H1 (cell line): ENCODE data around the gene TLE4. TPM values are rescaled to one million over a fixed set of nuclear protein-coding genes. Genes with fewer than 3 reads are reported as not detected.

Experiments used
- CHD7 ChIP-seq: fragments of 300-600 bp; sonication (generic); IDR thresholded peaks from 2 replicates; pipeline ENCODE4 v1.7.1; 2012; ENCODE audit warnings: low read length, moderate library complexity, mild to moderate bottlenecking, inconsistent platforms; ENCODE audit not compliant: insufficient replicate concordance
- CREB1 ChIP-seq: IDR thresholded peaks from 2 replicates; pipeline ENCODE4 v1.6.1; 2012; ENCODE audit warnings: inconsistent platforms
- EGR1 ChIP-seq: IDR thresholded peaks from 2 replicates; pipeline ENCODE4 v1.6.1; 2011; ENCODE audit warnings: low read depth, low read length, borderline replicate concordance
- POU5F1 ChIP-seq: IDR thresholded peaks from 2 replicates; pipeline ENCODE4 v1.6.1; 2011; ENCODE audit warnings: low read depth, mild to moderate bottlenecking, low read length, moderate library complexity
- SP2 ChIP-seq: IDR thresholded peaks from 2 replicates; pipeline ENCODE4 v1.6.1; 2012; ENCODE audit warnings: mild to moderate bottlenecking, low read length, inconsistent platforms
- TCF12 ChIP-seq: IDR thresholded peaks from 2 replicates; pipeline ENCODE4 v1.6.1; 2011; ENCODE audit warnings: low read depth, mild to moderate bottlenecking, low read length
- polyA plus RNA-seq, 7 experiments: library from polyadenylated mRNA; depleted of rRNA in 3 of 7; stranded (reverse) in 5 of 7; unstranded in 2 of 7; fragments of >200 nt in 5 of 7; fragments of 200-250 nt in 2 of 7; gene quantifications; 1 replicate in 5 of 7; 2 replicates in 1 of 7; 4 replicates in 1 of 7; pipeline versions ENCODE4 v1.2.1 to v1.2.3, GENCODE V29; 2011 to 2013; ENCODE audit warnings: missing spikeins in 2 of 7, mixed read lengths in 2 of 7
- total RNA-seq: library from RNA; stranded (reverse); fragmentation: NEBNext Ultra II Directional; extraction: Animal tissue kit (Norgen Biotek cat#: 25700); gene quantifications from 2 replicates; pipeline ENCODE4 v1.2.1, GENCODE V29; 2021

The TLE4 gene
- total and polyA plus RNA-seq, 2 of the 8 experiments (the other 6 are each of a cell fraction or from before 2014, with no cell fraction given), result 32.4 to 36.9 TPM

DNA sequence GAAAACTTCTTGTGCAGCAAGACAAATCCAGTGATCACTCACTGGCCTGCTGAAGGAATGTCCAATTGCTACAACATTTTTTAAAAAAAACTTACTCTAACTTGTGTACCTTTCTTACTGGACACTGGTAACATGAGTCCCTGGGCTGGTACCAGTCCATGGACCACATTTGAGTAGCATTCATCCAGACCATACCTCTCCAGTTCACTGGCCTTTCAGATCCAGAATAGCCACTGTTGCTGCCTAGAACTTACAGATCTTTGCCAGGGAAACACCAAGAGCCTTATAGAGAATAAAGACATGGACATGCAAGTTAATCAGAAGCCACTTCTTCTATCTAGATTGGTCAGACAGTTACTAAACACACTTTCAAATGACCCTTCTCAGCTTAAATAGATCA, 185.3 kb downstream of the TLE4 start (continued):
- TF ChIP-seq CHD7, result no peak
- TF ChIP-seq SP2, result no peak
- no peak for TF ChIP-seq TCF12
- TF ChIP-seq CREB1, result no peak
- no peak for TF ChIP-seq EGR1
- TF ChIP-seq POU5F1, result no peak
- TF ChIP-seq, all 59 proteins: peak for 0
